IPS-18a (cell line): ENCODE results near the gene PLAC8.
"Not testable (repeated sequence)": the region's sequence is repeated elsewhere in the genome, so short reads cannot be mapped to it uniquely, and the experiment has no call there.

Experiments
- H3K27ac ChIP-seq: one replicate; pipeline ENCODE4 v1.5.1; 2013; ENCODE audit warnings: low read length
- H3K27me3 ChIP-seq: one replicate; pipeline ENCODE4 v1.6.1; 2013; ENCODE audit warnings: mild to moderate bottlenecking, low read length; ENCODE audit not compliant: control insufficient read depth, insufficient read depth
- H3K36me3 ChIP-seq: one replicate; pipeline ENCODE4 v1.6.1; 2013; ENCODE audit warnings: low read depth, low read length; ENCODE audit not compliant: control insufficient read depth
- H3K4me1 ChIP-seq: one replicate; pipeline ENCODE4 v1.6.1; 2013; ENCODE audit warnings: low read depth, low read length; ENCODE audit not compliant: control insufficient read depth
- H3K4me3 ChIP-seq: one replicate; pipeline ENCODE4 v1.5.1; 2013; ENCODE audit warnings: low read length
- H3K9ac ChIP-seq: one replicate; pipeline ENCODE4 v1.6.1; 2013; ENCODE audit warnings: mild to moderate bottlenecking, low read length, moderate library complexity
- H3K9me3 ChIP-seq: one replicate; pipeline ENCODE4 v1.6.1; 2013; ENCODE audit warnings: low read depth, low read length; ENCODE audit not compliant: control insufficient read depth

Gene PLAC8

DNA sequence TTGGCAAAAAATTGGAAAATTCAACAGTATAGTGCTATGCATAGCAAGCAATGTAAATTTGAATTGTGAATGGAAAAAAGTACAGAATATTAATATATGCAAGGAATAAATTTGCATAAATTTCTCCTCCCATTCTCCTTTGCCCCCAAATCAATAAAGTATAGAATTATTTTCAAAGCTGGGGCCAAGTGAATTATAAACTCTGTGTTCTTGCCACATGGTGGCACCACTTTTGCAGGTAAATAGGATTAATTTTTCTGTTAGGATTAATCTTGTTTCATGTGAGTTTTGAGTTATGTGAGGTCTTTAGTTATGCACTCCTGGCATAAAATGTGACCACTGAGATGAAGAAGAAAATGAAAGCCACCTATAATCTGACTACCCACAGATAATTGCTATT lies 59.6 kb downstream of the PLAC8 start:
- H3K9me3 ChIP-seq = no peaks in the 10 kb centered on the region
- H3K27ac ChIP-seq = no peak overlapping the region
- H3K27me3 ChIP-seq = no peaks in the 10 kb centered on the region
- peaks cover 6% of the 10 kb centered on the region for H3K36me3 ChIP-seq
- no peak overlapping the region for H3K9ac ChIP-seq
- H3K4me3 ChIP-seq = no peak overlapping the region
- H3K4me1 ChIP-seq = no peaks in the 10 kb centered on the region

GRCh38 chr4:83048781-83049180 lies 65.7 kb downstream of the PLAC8 start:
- not testable (repeated sequence) for H3K9me3 ChIP-seq, H3K27ac ChIP-seq, H3K9ac ChIP-seq, H3K4me3 ChIP-seq, H3K27me3 ChIP-seq, H3K4me1 ChIP-seq, H3K36me3 ChIP-seq

- no peak overlapping the region for H3K4me3 ChIP-seq
- no peaks in the 10 kb centered on the region for H3K27me3 ChIP-seq
- H3K4me1 ChIP-seq = no peaks in the 10 kb centered on the region
- H3K9ac ChIP-seq = no peak overlapping the region
- no peaks in the 10 kb centered on the region for H3K9me3 ChIP-seq
- no peak overlapping the region for H3K27ac ChIP-seq
- H3K36me3 ChIP-seq = peaks cover 3% of the 10 kb centered on the region
These were observed 67.6 kb downstream of the PLAC8 start for GRCh38 chr4:83046693-83047473.

GRCh38 chr4:83043801-83044407 lies 70.6 kb downstream of the PLAC8 start:
- H3K4me1 ChIP-seq = no peaks in the 10 kb centered on the region
- no peaks in the 10 kb centered on the region for H3K9me3 ChIP-seq
- no peaks in the 10 kb centered on the region for H3K36me3 ChIP-seq
- no peaks in the 10 kb centered on the region for H3K27me3 ChIP-seq
- H3K9ac ChIP-seq = no peak overlapping the region
- no peak overlapping the region for H3K27ac ChIP-seq
- no peak overlapping the region for H3K4me3 ChIP-seq

GRCh38 chr4:83043157-83043556 lies 71.4 kb downstream of the PLAC8 start:
- not testable (repeated sequence) for H3K9me3 ChIP-seq, H3K9ac ChIP-seq, H3K27ac ChIP-seq, H3K36me3 ChIP-seq, H3K4me3 ChIP-seq, H3K4me1 ChIP-seq, H3K27me3 ChIP-seq

DNA sequence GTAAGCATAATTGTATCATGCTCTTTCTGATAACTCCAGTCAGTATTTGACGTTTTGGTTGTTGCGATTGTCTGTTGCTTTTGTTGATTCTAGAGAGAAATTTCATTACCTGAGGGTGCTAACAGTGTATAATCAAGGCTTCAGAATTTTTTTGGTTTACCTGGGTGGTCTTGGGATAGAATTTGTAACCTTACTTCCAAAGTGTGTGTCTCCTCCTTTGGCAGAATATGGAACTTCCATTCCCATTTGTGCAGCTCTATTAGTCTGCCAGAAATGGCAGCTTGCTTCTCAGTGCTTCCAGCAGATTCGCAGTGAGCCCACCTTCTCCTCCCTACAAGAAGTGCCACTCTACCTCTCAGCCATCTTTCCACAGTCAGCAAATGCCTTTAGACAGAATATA lies 74.3 kb downstream of the PLAC8 start:
- Histone ChIP-seq H3K4me3 (no peak overlapping the region), H3K36me3 (no peaks in the 10 kb centered on the region), H3K4me1 (no peaks in the 10 kb centered on the region), H3K27me3 (no peaks in the 10 kb centered on the region), H3K9ac (no peak overlapping the region), H3K9me3 (no peaks in the 10 kb centered on the region), H3K27ac (no peak overlapping the region)
